PC-9 (cell line): ENCODE results near the gene ZNF275. TPM values are rescaled to one million over a fixed set of nuclear protein-coding genes. Genes with fewer than 3 reads are reported as not detected.

Experiments used
- BruUV-seq: library from RNA; stranded (reverse); fragments of 400-500 nt; replicated peaks from 2 replicates; lab custom pipeline; 2021; lab: Mats Ljungman, UMichigan
- CTCF ChIA-PET: fragments of 300-600 bp; sonication (Branson Sonifier 250); formaldehyde crosslinking; loops from one replicate; lab custom pipeline; 2022; ENCODE audit warnings: antibody characterized with exemption; lab: Charles Lee
- POLR2A ChIA-PET: fragments of 300-600 bp; sonication (Branson Sonifier 250); formaldehyde crosslinking; loops from one replicate; lab custom pipeline; 2022; ENCODE audit warnings: antibody characterized with exemption; ENCODE audit not compliant: unreplicated experiment; lab: Charles Lee
- DNase-seq, 2 experiments: peaks; one replicate each; pipeline versions ENCODE4 v3.0.0 to v3.0.0-alpha.2; 2015 to 2022; ENCODE audit warnings: mixed read lengths in 1 of 2
- H2AFZ ChIP-seq: fragments of 200-600 bp; sonication (generic); 2 replicates; pipeline ENCODE4 v1.8.1; 2017; ENCODE audit warnings: antibody characterized with exemption
- H3F3A ChIP-seq: fragments of 200-600 bp; sonication (generic); 2 replicates; pipeline ENCODE4 v1.8.1; 2017; ENCODE audit warnings: antibody characterized with exemption, mild to moderate bottlenecking, low read depth; ENCODE audit not compliant: insufficient read depth
- H3K27ac ChIP-seq: fragments of 200-600 bp; sonication (generic); 2 replicates; pipeline ENCODE4 v1.6.1; 2016; ENCODE audit warnings: mixed run types
- H3K27me3 ChIP-seq: fragments of 200-600 bp; sonication (generic); 2 replicates; pipeline ENCODE4 v1.6.1; 2016; ENCODE audit warnings: low read depth, mixed run types; ENCODE audit not compliant: insufficient read depth
- H3K36me3 ChIP-seq: fragments of 200-600 bp; sonication (generic); 2 replicates; pipeline ENCODE4 v1.6.1; 2016; ENCODE audit warnings: low read depth, mixed run types
- H3K4me1 ChIP-seq: fragments of 200-600 bp; sonication (generic); replicated peaks from 2 replicates; pipeline ENCODE4 v1.6.1; 2016; ENCODE audit warnings: mixed run types; ENCODE audit not compliant: insufficient read depth
- H3K4me2 ChIP-seq: fragments of 200-600 bp; sonication (generic); 2 replicates; pipeline ENCODE4 v1.6.1; 2017; ENCODE audit warnings: mixed run types
- H3K4me3 ChIP-seq: fragments of 200-600 bp; sonication (generic); 2 replicates; pipeline ENCODE4 v1.6.1; 2016; ENCODE audit warnings: mixed run types
- H3K79me2 ChIP-seq: fragments of 200-600 bp; sonication (generic); 2 replicates; pipeline ENCODE4 v1.6.1; 2017; ENCODE audit warnings: low read depth, mixed run types
- H3K9me2 ChIP-seq: fragments of 200-600 bp; sonication (generic); 2 replicates; pipeline ENCODE4 v1.8.1; 2017; ENCODE audit warnings: mild to moderate bottlenecking; ENCODE audit not compliant: insufficient read depth
- H3K9me3 ChIP-seq: fragments of 200-600 bp; sonication (generic); 2 replicates; pipeline ENCODE4 v1.8.1; 2016; ENCODE audit warnings: low read depth; ENCODE audit not compliant: insufficient read depth
- H4K20me1 ChIP-seq: fragments of 200-600 bp; sonication (generic); 2 replicates; pipeline ENCODE4 v1.8.1; 2017; ENCODE audit not compliant: insufficient read depth
- CTCF ChIP-seq: fragments of 200-600 bp; sonication (generic); conservative IDR thresholded peaks from 2 replicates; pipeline ENCODE4 v1.6.1; 2017; ENCODE audit warnings: mixed run types, antibody characterized with exemption, mild to moderate bottlenecking, moderate library complexity
- EZH2 ChIP-seq: fragments of 200-600 bp; sonication (generic); IDR thresholded peaks from 2 replicates; pipeline ENCODE4 v1.8.0; 2017; ENCODE audit warnings: antibody characterized with exemption, low read depth
- intact Hi-C: fragments of 100-400 bp; cut with micrococcal nuclease; formaldehyde crosslinking; loops from one replicate; pipeline ENCODE4 v1.10.0; 2022; ENCODE audit not compliant: unreplicated experiment
- total RNA-seq: library from RNA; stranded (reverse); gene quantifications from 2 replicates; pipeline ENCODE4 v1.2.3, GENCODE V29; 2021

ZNF275 gene
- total RNA-seq, 1 experiment from 2014 or later: 7.1 TPM

- Histone ChIP-seq H3K36me3 (no peaks in the 10 kb centered on the region), H3K79me2 (no peaks in the 10 kb centered on the region), H3K4me2 (no peak overlapping the region), H3F3A (no peaks in the 10 kb centered on the region), H3K27me3 (no peaks in the 10 kb centered on the region), H3K4me1 (no peaks in the 10 kb centered on the region), H3K27ac (no peak overlapping the region), H4K20me1 (no peaks in the 10 kb centered on the region), H3K9me2 (no peaks in the 10 kb centered on the region), H3K4me3 (no peak overlapping the region), H2AFZ (no peak overlapping the region), H3K9me3 (no peaks in the 10 kb centered on the region)
- intact Hi-C loops: no loop called here
- TF ChIP-seq CTCF (no peak), EZH2 (no peak)
- ChIA-PET CTCF (no interaction called here), POLR2A (no interaction called here)
- BruUV-seq: no TSS peak
- no peak for DNase-seq
These were observed 14.5 kb downstream of the ZNF275 start for GRCh38 chrX:153348421-153348820.

- H3K9me2 ChIP-seq: no peaks in the 10 kb centered on the region
- DNase-seq: no peak
- H3K79me2 ChIP-seq: no peaks in the 10 kb centered on the region
- H3K4me3 ChIP-seq: no peak overlapping the region
- ChIA-PET CTCF (no interaction called here), POLR2A (no interaction called here)
- intact Hi-C loops: no loop called here
- BruUV-seq: no TSS peak
- no peaks in the 10 kb centered on the region for H3K9me3 ChIP-seq
- H3K4me1 ChIP-seq: no peaks in the 10 kb centered on the region
- H3K27me3 ChIP-seq: no peaks in the 10 kb centered on the region
- H4K20me1 ChIP-seq: no peaks in the 10 kb centered on the region
- H3K4me2 ChIP-seq: no peak overlapping the region
- H3K36me3 ChIP-seq: no peaks in the 10 kb centered on the region
- no peak overlapping the region for H3K27ac ChIP-seq
- no peak for TF ChIP-seq EZH2
- no peak for TF ChIP-seq CTCF
- no peak overlapping the region for H2AFZ ChIP-seq
- no peaks in the 10 kb centered on the region for H3F3A ChIP-seq
These were observed 16.0 kb downstream of the ZNF275 start for GRCh38 chrX:153349952-153350351.

GRCh38 chrX:153351981-153352380, 18.0 kb downstream of the ZNF275 start:
- no peak for DNase-seq
- ChIA-PET POLR2A (no interaction called here), CTCF (no interaction called here)
- no peak for TF ChIP-seq EZH2
- no peak for TF ChIP-seq CTCF
- no peak overlapping the region for H3K4me2 ChIP-seq
- no peaks in the 10 kb centered on the region for H3K9me2 ChIP-seq
- no peaks in the 10 kb centered on the region for H4K20me1 ChIP-seq
- H3K79me2 ChIP-seq: no peaks in the 10 kb centered on the region
- H3K27ac ChIP-seq: no peak overlapping the region
- no peaks in the 10 kb centered on the region for H3K27me3 ChIP-seq
- H3K36me3 ChIP-seq: no peaks in the 10 kb centered on the region
- no TSS peak for BruUV-seq
- intact Hi-C loops: no loop called here
- H3K4me3 ChIP-seq: no peak overlapping the region
- H3K4me1 ChIP-seq: no peaks in the 10 kb centered on the region
- no peaks in the 10 kb centered on the region for H3F3A ChIP-seq
- no peak overlapping the region for H2AFZ ChIP-seq
- no peaks in the 10 kb centered on the region for H3K9me3 ChIP-seq
